ES-I3 (cell line): Measurements from ENCODE around the gene NR2C2AP.
"Not testable (repeated sequence)": the region's sequence is repeated elsewhere in the genome, so short reads cannot be mapped to it uniquely, and the experiment has no call there.

Experiments used
- H3K36me3 ChIP-seq: 2 replicates; pipeline ENCODE4 v1.6.1; 2013; ENCODE audit warnings: mild to moderate bottlenecking, low read length, control low read depth, moderate library complexity; ENCODE audit not compliant: insufficient read depth
- H3K4me1 ChIP-seq: 2 replicates; pipeline ENCODE4 v1.6.1; 2013; ENCODE audit warnings: mild to moderate bottlenecking, control low read depth, low read length; ENCODE audit not compliant: insufficient read depth
- H3K9ac ChIP-seq: 2 replicates; pipeline ENCODE4 v1.6.1; 2013; ENCODE audit warnings: low read depth, mild to moderate bottlenecking, low read length, moderate library complexity
- H3K9me3 ChIP-seq: 2 replicates; pipeline ENCODE4 v1.6.1; 2013; ENCODE audit warnings: mild to moderate bottlenecking, low read length, moderate library complexity; ENCODE audit not compliant: control insufficient read depth, insufficient read depth

NR2C2AP gene

DNA sequence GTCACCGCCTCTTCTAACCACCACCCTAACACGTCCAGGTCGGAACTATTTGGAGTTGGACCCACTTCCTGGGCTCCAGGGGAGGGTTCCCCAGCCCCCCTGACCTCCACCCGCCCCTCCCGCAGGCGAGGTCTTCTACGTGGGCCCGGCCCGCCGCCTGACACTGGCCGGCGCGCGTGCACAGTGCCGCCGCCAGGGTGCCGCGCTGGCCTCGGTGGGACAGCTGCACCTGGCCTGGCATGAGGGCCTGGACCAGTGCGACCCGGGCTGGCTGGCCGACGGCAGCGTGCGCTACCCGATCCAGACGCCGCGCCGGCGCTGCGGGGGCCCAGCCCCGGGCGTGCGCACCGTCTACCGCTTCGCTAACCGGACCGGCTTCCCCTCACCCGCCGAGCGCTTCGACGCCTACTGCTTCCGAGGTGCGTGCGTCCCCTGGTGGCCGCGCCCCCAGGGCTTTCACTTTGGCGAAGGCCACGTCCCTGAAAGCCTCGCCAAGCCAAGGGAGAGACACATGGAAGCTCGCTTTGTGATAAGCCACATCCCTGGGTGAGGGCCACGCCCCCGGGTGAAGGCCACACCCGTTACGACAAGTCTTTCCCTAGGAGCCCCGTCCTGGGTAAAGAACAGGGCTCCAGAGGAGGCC lies 21.8 kb upstream of the NR2C2AP start:
- Histone ChIP-seq H3K9ac (peak overlapping the region; percentile 30; the same call in 1 of the 2 replicates), H3K9me3 (peaks cover 4% of the 10 kb centered on the region; the same call in 1 of the 2 replicates), H3K36me3 (no peaks in the 10 kb centered on the region), H3K4me1 (no peaks in the 10 kb centered on the region)

DNA sequence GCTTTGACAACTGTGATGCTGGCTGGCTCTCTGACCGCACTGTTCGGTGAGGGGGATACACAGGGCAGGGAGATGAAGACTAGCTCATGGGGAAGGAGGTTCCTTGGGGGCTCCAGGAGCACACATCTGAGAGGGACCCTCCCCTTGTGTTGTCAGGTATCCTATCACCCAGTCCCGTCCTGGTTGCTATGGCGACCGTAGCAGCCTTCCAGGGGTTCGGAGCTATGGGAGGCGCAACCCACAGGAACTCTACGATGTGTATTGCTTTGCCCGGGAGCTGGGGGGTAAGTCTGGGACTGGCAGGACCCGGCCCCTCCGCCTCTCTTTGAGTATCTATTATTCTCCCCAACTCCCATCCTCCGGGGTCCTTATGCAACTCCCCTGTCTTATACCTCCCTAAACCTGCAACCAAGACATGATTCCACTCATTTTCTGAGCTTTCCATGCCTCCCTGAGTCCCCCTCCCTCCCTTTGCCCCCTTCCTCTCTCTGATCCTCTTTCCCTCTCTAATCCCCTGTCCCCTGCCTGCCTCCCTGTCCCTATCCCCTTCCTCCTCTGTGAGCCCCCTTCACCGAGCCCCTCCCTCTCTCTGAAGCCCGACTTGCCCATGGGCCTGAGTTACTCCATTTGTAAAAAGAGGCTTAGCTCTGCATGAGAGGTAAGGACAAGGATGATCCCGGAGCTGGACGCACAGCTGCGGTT lies 21.1 kb upstream of the NR2C2AP start:
- Histone ChIP-seq H3K4me1 (no peaks in the 10 kb centered on the region), H3K36me3 (no peaks in the 10 kb centered on the region), H3K9ac (peak overlapping the region; percentile 30; the same call in 1 of the 2 replicates), H3K9me3 (peaks cover 4% of the 10 kb centered on the region; the same call in 1 of the 2 replicates)

DNA sequence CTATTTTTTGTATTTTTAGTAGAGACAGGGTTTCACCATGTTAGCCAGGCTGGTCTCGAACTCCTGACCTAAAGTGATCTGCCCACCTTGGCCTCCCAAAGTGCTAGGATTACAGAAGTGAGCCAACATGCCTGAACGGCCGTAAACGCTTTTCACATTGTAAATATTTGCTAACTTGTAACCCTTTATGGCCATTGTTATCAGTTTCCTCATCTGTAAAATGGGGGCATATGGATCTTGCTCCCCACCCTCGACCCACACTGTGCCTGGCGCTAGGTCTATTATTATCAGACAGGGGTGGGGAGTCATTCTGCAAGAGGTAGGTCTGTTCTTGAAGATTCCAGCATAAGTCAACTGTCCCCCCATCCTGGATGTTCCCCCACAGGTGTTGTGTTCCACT lies 20.4 kb upstream of the NR2C2AP start:
- no peaks in the 10 kb centered on the region for H3K36me3 ChIP-seq
- peaks cover 4% of the 10 kb centered on the region; the same call in 1 of the 2 replicates for H3K9me3 ChIP-seq
- no peak overlapping the region for H3K9ac ChIP-seq
- H3K4me1 ChIP-seq, result no peaks in the 10 kb centered on the region

DNA sequence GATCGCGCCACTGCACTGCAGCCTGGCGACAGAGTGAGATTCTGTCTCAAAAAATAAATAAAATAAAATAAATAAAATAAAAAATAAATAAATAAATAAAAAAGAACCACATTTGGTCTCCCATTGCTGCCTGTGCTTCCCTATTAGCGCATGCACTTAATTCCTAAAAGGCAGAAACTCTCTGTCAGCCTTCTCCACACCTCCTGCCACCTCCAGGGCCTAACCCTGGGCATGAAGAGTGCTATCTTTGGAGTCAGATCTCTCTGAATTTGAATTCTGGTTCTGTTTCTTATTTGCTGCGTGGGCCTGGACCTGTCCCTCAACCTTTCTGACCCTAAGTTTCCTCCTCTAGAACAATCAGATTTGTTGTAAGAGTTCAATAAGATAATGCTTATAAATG lies 19.8 kb upstream of the NR2C2AP start:
- H3K9me3 ChIP-seq, result peaks cover 4% of the 10 kb centered on the region; the same call in 1 of the 2 replicates
- no peak overlapping the region for H3K9ac ChIP-seq
- no peaks in the 10 kb centered on the region for H3K4me1 ChIP-seq
- no peaks in the 10 kb centered on the region for H3K36me3 ChIP-seq

DNA sequence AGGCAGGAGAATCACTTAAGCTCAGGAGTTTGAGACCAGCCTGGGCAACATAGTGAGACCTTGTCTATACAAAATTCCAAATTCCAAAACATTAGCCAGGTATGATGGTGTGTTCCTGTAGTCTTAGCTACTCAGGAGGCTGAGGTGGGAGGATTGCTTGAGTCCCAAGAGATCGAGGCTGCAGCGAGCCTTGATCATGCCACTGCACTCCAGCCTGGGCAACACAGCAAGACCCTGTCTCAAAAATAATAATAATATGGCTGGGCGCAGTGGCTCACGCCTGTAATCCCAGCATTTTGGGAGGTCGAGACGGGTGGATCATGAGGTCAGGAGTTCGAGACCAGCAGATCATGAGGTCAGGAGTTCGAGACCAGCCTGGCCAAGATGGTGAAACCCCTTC lies 17.8 kb upstream of the NR2C2AP start:
- H3K4me1 ChIP-seq, H3K36me3 ChIP-seq, H3K9me3 ChIP-seq, H3K9ac ChIP-seq: not testable (repeated sequence)

DNA sequence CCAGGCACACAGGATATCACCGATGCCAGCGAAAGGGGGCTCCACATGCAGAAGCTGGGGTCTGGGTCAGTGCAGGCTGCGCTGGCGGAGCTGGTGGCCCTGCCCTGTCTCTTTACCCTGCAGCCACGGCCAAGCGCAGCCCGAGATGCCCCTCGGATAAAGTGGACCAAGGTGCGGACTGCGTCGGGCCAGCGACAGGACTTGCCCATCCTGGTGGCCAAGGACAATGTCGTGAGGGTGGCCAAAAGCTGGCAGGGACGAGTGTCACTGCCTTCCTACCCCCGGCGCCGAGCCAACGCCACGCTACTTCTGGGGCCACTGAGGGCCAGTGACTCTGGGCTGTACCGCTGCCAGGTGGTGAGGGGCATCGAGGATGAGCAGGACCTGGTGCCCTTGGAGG lies 15.7 kb upstream of the NR2C2AP start:
- Histone ChIP-seq H3K9ac (no peak overlapping the region), H3K36me3 (no peaks in the 10 kb centered on the region), H3K9me3 (no peaks in the 10 kb centered on the region; the same call in 1 of the 2 replicates), H3K4me1 (no peaks in the 10 kb centered on the region)

DNA sequence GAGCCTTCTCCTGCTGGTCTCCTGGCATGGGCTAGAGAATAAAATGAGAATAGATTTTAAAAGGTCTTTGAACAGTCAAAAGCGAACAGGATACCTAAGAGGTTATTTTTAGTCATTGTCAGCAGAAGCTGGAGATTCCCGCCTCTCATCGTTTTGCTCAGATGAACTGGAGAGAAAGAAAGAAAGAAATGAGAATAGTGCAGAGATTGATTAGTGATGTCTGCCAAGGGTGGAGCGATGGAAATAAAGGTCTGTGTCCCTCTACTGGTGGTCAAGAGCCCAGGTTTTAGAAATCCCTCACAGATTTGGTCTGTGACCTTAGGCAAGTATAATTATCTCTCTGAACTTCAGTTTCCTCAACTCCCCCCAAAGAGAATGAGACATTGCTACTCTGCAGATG lies 13.9 kb upstream of the NR2C2AP start:
- no peaks in the 10 kb centered on the region for H3K9me3 ChIP-seq

DNA sequence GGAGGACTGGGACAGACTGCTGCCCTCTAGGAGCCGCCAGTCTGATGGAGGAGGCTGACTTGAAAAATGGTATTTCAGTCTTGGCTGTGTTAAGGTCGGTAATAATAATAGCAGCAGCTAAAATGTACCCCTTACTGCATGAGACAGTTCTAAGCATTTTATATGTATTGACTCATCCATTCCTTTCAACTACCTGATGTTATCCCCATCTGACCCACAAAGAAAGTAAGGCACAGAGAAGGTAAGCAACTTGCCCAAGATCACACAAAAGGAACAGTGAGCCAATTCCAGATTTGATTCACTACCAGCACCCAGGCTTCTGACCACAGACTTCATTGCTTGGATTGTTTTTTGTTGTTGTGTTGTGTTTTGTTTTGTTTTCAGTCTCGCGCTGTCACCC lies 12.6 kb upstream of the NR2C2AP start:
- Histone ChIP-seq H3K4me1 (no peaks in the 10 kb centered on the region), H3K9ac (no peak overlapping the region), H3K9me3 (no peaks in the 10 kb centered on the region), H3K36me3 (no peaks in the 10 kb centered on the region)

More for the DNA sequence above, 13.9 kb upstream of the NR2C2AP start:
- Histone ChIP-seq H3K9ac (no peak overlapping the region), H3K36me3 (no peaks in the 10 kb centered on the region), H3K4me1 (no peaks in the 10 kb centered on the region)

DNA sequence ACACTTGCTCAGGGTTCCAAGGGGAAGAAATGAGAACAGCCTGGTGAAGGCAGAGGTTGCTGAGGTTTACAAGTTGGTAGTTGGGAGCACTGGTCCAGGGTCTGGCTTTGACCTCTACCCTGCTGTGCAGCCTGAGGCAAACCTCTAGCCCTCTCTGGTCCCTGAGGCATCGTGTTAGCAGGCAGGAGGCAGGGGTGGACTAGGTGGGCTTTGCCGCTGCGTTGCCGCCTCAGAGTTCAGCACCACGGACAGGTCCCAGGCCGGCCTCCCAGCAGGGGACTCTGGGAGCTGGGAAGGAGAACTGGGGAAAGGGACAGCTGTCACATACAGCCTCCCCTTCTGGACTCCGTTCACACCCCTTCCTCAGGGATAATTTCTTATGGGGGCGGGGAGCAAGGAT lies 11.7 kb upstream of the NR2C2AP start:
- no peaks in the 10 kb centered on the region for H3K9me3 ChIP-seq
- H3K36me3 ChIP-seq, result no peaks in the 10 kb centered on the region
- H3K9ac ChIP-seq, result no peak overlapping the region
- H3K4me1 ChIP-seq, result no peaks in the 10 kb centered on the region

DNA sequence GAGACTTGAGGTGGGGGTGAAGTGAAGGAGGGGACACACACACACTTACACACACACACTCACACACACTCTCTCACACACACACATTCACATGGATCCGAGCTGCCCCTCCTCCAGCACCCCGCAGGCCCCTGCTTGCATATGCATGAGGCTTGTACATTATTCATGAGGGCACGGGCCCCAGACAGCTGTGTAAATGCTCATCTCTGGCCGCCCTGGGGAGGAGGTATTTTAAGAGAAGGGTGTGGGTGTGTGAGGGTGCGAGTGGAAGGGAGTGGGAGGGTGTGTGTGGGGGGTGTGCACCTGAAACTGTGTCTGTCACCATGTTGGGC lies 10.9 kb upstream of the NR2C2AP start:
- Histone ChIP-seq H3K9me3 (no peaks in the 10 kb centered on the region), H3K4me1 (no peaks in the 10 kb centered on the region), H3K9ac (no peak overlapping the region), H3K36me3 (no peaks in the 10 kb centered on the region)

DNA sequence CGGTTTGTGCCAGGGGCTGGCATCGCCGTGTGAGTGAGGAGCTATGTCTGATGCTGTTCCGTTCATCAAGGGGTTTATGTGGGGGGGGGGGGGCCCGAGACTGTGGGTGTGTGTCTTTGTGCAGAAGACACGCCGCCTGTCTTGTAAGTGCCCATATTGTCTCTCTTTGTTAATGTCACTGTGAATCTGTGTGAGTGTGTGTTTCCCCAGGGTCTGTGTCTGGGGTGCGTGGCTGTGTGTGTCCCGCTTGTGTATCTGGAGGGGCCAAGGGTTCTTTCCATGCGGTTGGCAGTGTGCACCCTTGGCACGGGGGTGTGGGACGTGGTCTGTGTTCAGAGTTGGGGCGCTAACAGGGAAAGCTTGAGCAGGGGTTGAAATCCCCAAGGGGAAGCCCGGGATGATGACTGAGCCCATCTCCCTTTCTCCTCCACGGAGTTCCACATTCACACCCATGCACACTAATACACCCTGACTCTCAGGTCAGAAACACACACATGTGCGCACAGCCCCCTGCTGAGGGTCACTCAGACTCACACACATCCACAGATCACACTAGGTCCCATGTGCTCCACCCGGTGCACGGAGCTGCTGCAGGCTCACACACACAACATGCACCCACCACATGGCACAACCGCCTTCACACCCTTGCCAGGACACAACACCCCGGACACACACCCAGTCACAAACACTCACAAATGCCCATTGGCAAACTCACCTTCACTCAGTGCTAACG lies 10.4 kb upstream of the NR2C2AP start:
- no peaks in the 10 kb centered on the region for H3K9me3 ChIP-seq
- no peaks in the 10 kb centered on the region for H3K36me3 ChIP-seq
- no peaks in the 10 kb centered on the region for H3K4me1 ChIP-seq
- H3K9ac ChIP-seq, result no peak overlapping the region

DNA sequence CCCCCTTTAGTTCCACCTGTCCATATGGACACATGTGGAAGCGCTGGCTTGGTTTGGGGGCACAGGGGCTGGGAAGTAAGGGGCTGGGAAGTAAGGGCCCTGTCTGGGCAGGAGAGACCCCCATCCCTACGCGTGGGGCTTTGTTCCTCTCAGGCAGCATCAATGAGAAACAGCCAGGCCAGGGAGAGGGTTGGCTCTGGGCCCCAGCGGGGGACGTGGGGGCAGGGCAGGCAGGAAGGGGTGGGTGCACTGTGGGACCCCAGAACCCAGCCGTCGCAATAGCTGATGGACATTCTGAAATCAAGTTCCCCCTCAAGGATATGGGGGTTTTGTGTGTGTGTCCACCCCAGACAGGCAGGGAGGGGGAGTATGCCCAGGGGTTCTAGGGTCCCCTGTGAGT lies 9.7 kb upstream of the NR2C2AP start:
- H3K4me1 ChIP-seq, result no peaks in the 10 kb centered on the region
- H3K9me3 ChIP-seq, result no peaks in the 10 kb centered on the region
- H3K9ac ChIP-seq, result no peak overlapping the region
- H3K36me3 ChIP-seq, result no peaks in the 10 kb centered on the region

DNA sequence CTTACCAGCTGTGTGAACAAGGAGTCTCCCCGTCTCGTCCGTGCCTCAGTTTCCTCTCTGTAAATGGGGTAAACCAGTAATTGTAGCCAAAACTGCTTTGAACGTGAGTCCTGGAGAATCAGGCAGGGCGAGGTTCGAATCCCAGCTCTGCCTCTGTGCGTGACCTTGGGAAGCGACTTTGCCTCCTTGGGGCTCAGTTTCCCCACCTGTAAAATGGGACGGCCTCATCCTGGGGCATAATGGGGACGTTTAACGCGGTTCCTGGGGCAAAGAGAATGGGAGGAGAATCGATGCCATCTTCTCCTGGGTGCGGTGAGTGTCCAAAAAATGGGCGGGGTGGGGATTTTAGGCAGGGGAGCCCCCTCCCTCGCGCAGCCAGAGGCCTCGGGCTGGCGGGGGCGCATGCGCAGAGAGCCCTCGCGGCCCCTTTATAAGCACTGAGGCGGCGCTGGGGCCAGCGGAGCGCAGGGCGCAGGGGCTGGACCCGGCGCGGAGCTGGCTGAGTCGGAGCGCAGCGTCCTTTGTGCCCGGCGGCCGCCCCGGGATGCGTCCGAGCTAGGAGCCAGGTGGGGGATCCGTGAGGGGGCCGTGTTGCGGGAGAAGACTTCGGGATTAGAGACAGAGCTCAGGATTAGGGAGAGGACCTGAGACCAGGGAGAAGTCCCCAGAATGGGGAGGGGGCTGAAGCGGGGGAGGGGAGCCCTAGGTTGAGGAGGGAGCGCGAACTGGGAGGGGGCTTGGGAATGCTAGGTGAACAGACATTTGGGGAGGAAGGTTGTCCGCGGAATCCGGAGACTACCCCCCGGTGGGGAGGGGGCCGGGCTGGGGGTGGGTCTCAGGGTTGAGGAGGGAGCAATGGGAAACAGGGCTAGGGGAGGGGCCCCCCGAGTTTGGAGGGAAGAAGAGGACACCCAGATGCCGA lies 8.5 kb upstream of the NR2C2AP start, which contains the start of gene NCAN:
Gene NCAN, plus strand, starts transcription at position 460 of the 922 bp plus-strand sequence. CDS start 4,996 bp downstream, outside the sequence.
- H3K36me3 ChIP-seq, result no peaks in the 10 kb centered on the region
- H3K9me3 ChIP-seq, result no peaks in the 10 kb centered on the region
- no peaks in the 10 kb centered on the region for H3K4me1 ChIP-seq
- peak within 1 kb of the TSS; percentile 45 for H3K9ac ChIP-seq

DNA sequence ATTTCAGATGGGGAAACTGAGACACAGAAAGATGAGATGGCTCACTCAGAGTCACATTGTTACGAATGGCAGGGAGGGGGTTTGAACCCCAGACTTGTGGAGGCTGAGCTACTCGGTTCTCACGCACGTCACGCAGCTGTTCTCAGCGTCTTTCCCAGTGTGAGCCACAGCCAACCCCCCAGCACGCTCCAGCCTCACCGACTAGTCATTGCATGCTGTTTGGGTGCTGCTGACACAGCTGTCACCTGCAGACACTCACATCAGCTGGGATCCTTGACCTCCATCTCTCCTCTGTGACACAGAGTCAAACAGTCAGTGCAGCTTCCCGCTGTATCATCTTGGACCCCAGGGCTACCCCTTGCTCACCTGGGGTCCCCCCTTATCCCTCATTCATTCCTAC lies 6.2 kb upstream of the NR2C2AP start:
- Histone ChIP-seq H3K9ac (no peak overlapping the region), H3K9me3 (no peaks in the 10 kb centered on the region), H3K4me1 (no peaks in the 10 kb centered on the region), H3K36me3 (no peaks in the 10 kb centered on the region)
